ENCODE results near the gene DTD1. TPM values are rescaled to one million over a fixed set of nuclear protein-coding genes. Genes with fewer than 3 reads are reported as not detected.
A peak's percentile ranks its signal among the peaks of the same experiment; 100 is the strongest.

DTD1 gene
- total RNA-seq, 6 experiments from 2014 or later: 5.4 to 21.2 (median 7.5) TPM

GRCh38 chr20:18739751-18740166, 151.9 kb downstream of the DTD1 start:
- intact Hi-C loops (cut with DNase I): no loop called here
- 74% methylated on average over 3 of the region's 4 CpGs for WGBS (ENCODE audit: insufficient coverage, low coverage, low lambda C conversion rate, missing lambda C conversion rate)
- Histone ChIP-seq H3K4me3 (no peak overlapping the region), H3K36me3 (no peaks in the 10 kb centered on the region), H3K4me1 (no peaks in the 10 kb centered on the region), H3K27ac (no peak overlapping the region), H3K27me3 (no peaks in the 10 kb centered on the region), H3K9me3 (no peaks in the 10 kb centered on the region)
- DNase-seq (no peak), ATAC-seq (peak in 2 of 4 donors; percentile 19 to 56)
- TF ChIP-seq POLR2A (IDR thresholded peaks at IDR 0.05): no peak
- TF ChIP-seq CTCF (IDR thresholded peaks at IDR 0.05): no peak

- no peak for ATAC-seq
- DNase-seq: no peak
- intact Hi-C loops (cut with DNase I): no loop called here
- TF ChIP-seq CTCF (IDR thresholded peaks at IDR 0.05): no peak
- no peak for TF ChIP-seq POLR2A (IDR thresholded peaks at IDR 0.05)
- Histone ChIP-seq H3K9me3 (no peaks in the 10 kb centered on the region), H3K36me3 (no peaks in the 10 kb centered on the region), H3K4me1 (no peaks in the 10 kb centered on the region), H3K27ac (no peak overlapping the region), H3K4me3 (no peak overlapping the region), H3K27me3 (no peaks in the 10 kb centered on the region)
- WGBS (ENCODE audit: insufficient coverage, low coverage, low lambda C conversion rate, missing lambda C conversion rate): 74% methylated on average over 3 of the region's 3 CpGs
These were observed 152.9 kb downstream of the DTD1 start for GRCh38 chr20:18740726-18741125.

- intact Hi-C loops (cut with DNase I): no loop called here
- Histone ChIP-seq H3K4me3 (no peak overlapping the region), H3K9me3 (no peaks in the 10 kb centered on the region), H3K27me3 (no peaks in the 10 kb centered on the region), H3K27ac (no peak overlapping the region), H3K4me1 (no peaks in the 10 kb centered on the region), H3K36me3 (no peaks in the 10 kb centered on the region)
- no peak for ATAC-seq
- no peak for DNase-seq
- 81% methylated on average over 2 of the region's 3 CpGs for WGBS (ENCODE audit: insufficient coverage, low coverage, low lambda C conversion rate, missing lambda C conversion rate)
- TF ChIP-seq POLR2A (IDR thresholded peaks at IDR 0.05) (no peak), CTCF (IDR thresholded peaks at IDR 0.05) (no peak)
These were observed 155.0 kb downstream of the DTD1 start for GRCh38 chr20:18742841-18743240.

GRCh38 chr20:18743665-18744440, 156.0 kb downstream of the DTD1 start:
- Histone ChIP-seq H3K36me3 (no peaks in the 10 kb centered on the region), H3K4me3 (no peak overlapping the region), H3K4me1 (no peaks in the 10 kb centered on the region), H3K27me3 (no peaks in the 10 kb centered on the region), H3K27ac (no peak overlapping the region), H3K9me3 (no peaks in the 10 kb centered on the region)
- intact Hi-C loops (cut with DNase I): no loop called here
- ATAC-seq (no peak), DNase-seq (no peak)
- no peak for TF ChIP-seq POLR2A (IDR thresholded peaks at IDR 0.05)
- TF ChIP-seq CTCF (IDR thresholded peaks at IDR 0.05): no peak
- 90% methylated on average over 11 of the region's 11 CpGs for WGBS (ENCODE audit: insufficient coverage, low coverage, low lambda C conversion rate, missing lambda C conversion rate)
